Muscle of arm (tissue), 14 donors: ENCODE measurements around the gene ZNF184. TPM values are rescaled to one million over a fixed set of nuclear protein-coding genes. Genes with fewer than 3 reads are reported as not detected.

Experiments
- DNase-seq: peaks from one replicate; pipeline ENCODE4 v3.0.0-alpha.2; 2013
- long read RNA-seq, 11 donors: transcript quantifications; one replicate each; lab custom pipeline, GENCODE V29; 2026
- polyA plus RNA-seq, 12 donors: library from polyadenylated mRNA; unstranded; fragments of 120-200 nt; gene quantifications; one replicate each; pipeline ENCODE4 v1.2.1, GENCODE V29; 2013; ENCODE audit not compliant: insufficient read length in 12 of 12

ZNF184 gene
- polyA plus RNA-seq = 10 to 100 TPM in 9 of 12 donors, 1 to 10 TPM in 2, not detected in 1; 6.0 to 15.7 (median 11.3) TPM
- long read RNA-seq, donor 1, partial matches to known transcripts = 0 of 4 reads
- long read RNA-seq, donor 1, other reads (novel, unspliced or antisense) = 0 of 4 reads
- long read RNA-seq, donor 2 = 0 reads
- long read RNA-seq, donor 3, partial matches to known transcripts = 0 of 1 reads
- long read RNA-seq, donor 3, other reads (novel, unspliced or antisense) = 0 of 1 reads
- long read RNA-seq, donor 4 = 0 reads
- long read RNA-seq, donor 5, partial matches to known transcripts = 0 of 1 reads
- long read RNA-seq, donor 5, other reads (novel, unspliced or antisense) = 0 of 1 reads
- long read RNA-seq, donor 6 = 0 reads
- long read RNA-seq, donor 7, partial matches to known transcripts = 0 of 6 reads
- long read RNA-seq, donor 7, other reads (novel, unspliced or antisense) = 6 of 6 reads
- long read RNA-seq, donor 8, partial matches to known transcripts = 0 of 2 reads
- long read RNA-seq, donor 8, other reads (novel, unspliced or antisense) = 0 of 2 reads
- long read RNA-seq, donor 9 = 0 reads
- long read RNA-seq, donor 10, partial matches to known transcripts = 0 of 3 reads
- long read RNA-seq, donor 10, other reads (novel, unspliced or antisense) = 0 of 3 reads
- long read RNA-seq, donor 11, partial matches to known transcripts = 0 of 1 reads
- long read RNA-seq, donor 11, other reads (novel, unspliced or antisense) = 0 of 1 reads

DNA sequence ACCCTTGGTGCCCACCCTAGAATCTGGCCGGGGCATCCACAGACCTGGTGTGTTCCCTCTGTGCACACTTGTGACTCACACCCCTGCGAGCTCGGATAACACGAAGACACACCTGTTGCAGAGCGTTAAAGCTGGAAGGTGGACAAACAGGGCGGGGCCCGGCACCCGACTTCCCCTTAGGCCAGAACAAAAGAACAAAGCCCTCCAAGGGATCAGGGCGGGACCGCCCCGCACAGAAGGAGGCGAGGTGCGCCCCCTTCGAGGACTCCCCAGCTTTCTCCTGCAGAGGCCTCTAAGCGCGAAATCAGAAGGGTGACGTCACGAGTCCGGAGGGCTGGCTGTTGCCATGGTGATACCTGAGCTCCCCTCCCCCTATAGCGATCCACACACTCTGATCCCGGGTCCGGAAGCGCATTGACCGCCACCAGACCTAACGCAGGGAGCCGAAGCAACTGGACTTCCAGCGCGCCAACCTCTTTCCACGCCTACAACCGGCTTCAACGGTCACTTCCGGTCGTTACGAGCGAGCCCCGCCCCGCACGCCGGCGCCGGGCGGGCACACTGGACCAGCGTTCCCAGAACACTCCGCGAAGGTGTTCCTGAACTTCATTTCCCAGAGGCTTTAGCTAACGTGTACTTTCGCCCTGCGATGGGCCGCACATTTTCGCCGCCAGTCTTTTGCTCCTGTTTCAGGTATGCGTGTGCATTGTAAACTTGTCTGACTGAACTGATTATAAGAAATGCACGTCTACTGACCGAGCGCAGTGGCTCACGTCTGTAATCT, at the start of gene ZNF184:
ZNF184 (minus strand) TSS at position 489 of the 784 bp plus-strand sequence. CDS start 811 bp downstream, outside the sequence.
- DNase-seq = peak; percentile 98

DNA sequence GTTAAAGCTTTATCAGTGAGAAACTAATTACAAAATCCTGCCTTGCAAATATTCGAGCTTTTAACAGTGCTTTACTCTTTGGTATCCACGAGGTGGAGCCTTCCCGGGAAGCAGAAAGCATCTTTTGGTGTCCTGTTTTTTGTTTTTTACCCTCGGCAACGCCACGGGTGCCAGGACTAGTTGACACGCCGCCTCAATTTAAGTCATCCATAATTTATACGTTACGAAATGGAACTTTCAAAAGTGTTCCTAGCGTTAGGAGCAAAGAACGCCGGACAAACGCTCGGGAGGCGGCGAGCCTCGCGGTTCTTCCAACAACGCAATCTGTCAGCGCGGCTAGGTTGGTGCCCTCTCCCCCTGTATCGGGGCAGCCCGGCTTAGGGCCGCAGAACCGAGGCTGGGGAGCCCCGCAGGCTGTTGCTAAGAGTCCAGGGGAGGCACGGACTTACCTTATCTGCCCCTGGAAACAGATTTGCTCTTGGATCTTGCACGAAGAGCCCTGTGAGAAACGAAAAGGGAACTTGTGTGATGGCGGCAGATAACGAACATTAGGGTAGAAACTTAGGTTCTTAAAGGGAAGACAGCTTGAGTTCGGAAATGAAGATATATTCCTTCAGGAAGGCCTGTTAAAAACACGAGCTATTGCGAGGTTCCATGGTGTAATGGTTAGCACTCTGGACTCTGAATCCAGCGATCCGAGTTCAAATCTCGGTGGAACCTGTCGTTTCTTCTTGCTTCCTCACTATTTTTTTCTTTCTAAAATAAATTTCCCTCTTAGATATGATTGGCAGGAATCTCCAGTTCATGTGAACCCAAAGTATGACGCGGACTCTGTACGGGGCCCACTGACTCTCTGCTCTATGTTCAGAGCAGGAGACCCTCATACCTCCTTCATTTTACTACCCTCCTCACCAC, 46.2 kb upstream of the ZNF184 start:
- peak; percentile 91 for DNase-seq

DNA sequence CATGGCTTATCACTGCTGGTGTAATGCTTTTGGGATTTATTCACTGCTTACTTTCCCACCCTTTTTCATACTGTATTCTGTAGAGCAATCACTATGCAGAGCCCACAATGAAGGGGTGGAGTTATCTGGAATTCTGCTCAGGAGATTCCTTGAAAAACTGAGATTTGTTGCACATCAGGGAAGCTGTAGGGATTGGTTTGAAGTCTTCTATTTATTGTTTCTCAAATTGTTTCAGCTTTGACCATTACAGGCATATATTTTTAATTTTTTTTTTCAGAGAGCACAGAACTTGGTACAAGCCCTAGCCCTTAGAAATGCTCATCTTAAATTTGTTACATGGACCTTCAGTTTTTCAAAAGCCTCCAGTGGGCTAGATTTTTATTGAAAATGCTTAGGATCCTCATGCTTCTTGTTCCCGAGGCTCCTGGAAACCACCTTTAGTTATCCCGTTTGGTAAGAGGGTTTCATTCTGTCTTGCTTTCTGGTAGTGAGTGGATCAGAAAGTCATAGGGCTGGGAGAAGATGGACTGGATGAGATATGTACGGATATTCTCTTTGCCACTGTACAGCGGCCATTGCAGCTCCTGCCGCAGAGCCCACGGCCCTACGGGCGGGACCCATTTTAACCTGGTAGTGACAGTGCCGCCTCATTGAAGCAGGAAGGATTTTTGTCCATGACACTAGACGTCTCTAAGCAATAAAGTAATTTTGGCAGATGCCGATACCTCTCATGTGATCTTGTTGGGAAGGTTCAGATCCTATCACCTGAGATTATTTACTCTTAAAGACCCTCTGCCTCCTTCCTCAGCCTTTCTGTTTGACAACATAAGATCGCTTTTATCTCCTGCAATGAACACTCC, 45.3 kb upstream of the ZNF184 start:
- DNase-seq = no peak

DNA sequence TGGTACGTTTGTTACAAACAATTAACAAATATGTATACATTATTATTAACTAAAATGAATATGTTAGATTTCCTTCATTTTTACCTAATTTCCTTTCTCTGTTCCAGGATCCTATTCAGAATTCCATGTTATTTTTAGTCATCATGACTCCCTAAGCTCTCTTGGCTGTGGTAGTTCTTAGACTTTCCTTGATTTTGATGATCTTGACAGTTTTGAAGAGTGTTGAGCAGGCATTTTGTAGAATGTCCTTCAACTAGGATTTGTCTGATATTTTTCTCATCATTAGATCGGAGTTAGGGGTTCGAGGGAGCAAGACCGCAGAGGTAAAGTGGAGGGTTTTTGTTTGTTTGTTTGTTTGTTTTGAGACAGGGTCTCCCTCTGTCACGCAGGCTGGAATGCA, 44.3 kb upstream of the ZNF184 start:
- DNase-seq = no peak

DNA sequence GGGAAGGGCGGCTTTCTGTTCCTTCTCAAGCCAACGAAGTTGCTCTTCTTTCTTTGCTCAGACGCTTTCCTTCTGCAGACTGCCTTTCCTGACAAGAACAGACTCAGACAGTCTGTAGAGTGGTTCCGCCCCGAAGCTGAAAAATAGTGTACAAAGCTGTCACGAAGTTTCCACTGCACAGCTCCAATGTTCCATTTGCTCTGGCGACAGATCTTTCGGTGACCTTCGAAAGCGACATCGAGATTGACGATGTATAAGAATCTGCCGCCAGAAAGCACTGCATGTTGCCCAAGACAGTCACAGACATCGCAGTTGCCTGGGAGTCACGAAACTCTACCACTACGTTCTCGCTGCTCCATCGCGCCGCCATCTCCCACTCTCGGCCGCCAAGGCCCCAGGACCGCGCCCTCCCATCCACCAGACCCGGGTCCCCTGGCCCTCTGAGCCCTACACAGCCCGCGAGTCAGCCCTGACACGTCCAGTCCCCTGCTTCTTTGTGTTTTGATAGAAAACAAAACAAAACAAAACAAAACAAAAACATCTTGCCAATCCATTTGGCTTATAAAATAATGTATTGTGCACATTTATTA, 42.1 kb upstream of the ZNF184 start:
- no peak for DNase-seq

DNA sequence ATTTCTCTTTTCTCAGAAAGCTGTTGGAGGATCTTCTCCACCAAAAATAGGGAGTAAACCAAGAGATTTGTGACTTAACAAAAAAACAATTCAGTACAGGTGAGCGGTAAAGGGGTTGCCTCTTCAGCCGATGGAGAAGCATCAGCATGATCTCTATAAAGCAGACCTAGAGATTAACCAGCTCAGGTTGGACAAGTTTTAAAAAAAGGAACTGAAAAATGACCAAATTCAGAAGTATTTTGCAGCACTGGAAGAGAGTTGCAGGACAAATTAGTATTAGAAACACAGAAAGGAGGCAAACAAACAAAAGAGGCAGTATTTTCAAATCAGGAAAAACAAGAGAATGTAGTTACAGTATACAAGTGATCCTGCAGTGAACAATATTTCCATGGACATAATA, 39.6 kb upstream of the ZNF184 start:
- DNase-seq = no peak

DNA sequence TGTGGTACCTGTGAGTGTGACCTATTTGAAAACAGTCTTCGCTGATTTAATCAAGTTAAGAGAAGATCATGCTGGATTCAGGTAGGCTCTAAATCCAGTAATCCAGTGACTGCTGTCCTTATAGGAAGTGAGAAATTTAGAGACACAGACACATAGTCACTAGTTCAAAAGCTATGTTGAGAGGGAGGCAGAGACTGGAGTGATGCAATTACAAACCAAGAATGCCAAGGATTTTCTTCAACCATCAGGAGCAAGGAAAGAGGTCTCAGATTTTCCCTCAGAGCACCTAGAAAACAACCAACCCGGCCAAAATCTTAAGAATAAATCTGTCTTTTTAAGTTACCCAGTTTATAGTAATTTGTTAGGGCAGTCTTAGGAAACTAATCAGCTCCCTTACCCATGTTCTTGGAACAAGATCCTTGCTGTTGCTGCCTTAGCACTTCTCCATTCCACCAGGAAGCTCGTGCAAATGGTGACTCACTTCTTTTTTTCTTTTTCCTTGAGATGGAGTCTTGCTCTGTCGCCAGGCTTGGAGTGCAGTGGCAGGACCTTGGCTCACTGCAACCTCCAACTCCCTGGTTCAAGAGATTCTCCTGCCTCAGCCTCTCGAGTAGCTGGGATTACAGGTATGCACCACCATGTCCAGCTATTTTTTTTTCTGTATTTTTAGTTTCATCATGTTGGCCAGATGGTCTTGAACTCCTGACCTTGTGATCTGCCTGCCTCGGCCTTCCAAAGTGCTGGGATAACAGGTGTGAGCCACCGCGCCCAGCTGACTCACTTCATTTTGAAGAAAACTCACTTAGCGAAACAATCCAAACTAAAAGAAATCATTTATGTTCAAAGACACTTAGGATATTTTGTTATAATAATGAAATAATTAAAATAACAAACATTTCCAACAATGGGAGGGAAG, 34.4 kb upstream of the ZNF184 start:
- no peak for DNase-seq

DNA sequence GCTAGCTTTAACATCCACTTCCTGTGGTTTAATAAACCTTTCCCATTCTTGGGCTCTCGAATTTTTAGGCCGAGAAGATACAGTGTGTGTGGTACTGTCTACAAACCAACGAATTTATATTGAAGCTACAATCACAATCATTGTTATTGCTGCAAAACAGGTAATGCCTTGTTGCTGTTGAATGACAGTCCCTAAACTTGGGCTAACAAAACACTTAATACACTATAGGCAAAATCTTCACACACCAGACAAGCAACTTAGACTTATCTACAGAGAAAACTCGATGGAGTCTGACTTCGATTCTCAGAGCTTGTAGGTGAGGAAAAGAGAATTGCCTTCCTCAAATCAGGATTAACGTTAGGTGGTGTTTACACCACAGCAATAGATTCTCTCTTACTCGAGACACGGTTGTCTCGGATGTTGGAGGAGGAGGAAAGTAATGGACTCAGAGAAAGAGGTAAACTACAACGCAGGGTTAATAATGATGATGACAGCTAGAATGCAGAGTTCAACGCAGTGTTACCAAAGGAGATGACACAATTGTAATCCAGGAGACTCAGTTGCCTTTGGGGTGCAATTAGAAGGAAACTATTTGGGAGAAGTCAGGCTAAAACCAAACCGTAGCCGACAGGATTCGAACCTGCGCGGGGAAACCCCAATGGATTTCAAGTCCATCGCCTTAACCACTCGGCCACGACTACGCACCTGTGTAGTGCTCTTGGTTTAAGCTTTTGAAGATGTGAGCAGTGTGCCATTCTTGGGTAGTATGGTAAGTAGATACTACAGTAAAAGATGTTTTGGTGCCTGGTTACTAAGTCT, 32.5 kb upstream of the ZNF184 start:
- DNase-seq = no peak

DNA sequence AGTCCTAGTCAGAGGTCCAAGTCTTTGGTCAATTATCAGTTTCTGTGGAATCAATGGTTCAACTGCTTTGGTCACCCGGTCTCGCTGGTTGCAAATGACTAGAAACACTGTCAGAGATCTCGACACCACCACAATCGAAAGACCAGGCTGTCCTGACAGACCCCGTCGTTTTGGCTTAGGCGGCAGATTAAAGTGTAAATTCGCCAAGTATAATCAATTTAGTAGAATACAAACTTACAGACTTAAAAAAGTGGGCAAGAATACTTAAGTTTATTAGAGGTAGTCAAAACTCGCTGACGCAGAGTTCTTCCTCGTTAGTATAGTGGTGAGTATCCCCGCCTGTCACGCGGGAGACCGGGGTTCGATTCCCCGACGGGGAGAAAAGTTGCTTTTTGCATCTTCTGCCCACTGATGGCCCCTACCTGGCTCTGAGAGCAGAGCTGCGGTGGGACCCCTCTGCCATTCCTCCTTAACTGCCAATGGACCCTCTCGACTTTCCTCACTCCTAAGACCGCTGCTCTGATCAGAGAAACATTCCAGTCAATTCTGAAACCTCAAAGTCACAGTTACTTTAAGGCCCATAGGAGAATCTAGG, 30.6 kb upstream of the ZNF184 start:
- DNase-seq = peak; percentile 70

DNA sequence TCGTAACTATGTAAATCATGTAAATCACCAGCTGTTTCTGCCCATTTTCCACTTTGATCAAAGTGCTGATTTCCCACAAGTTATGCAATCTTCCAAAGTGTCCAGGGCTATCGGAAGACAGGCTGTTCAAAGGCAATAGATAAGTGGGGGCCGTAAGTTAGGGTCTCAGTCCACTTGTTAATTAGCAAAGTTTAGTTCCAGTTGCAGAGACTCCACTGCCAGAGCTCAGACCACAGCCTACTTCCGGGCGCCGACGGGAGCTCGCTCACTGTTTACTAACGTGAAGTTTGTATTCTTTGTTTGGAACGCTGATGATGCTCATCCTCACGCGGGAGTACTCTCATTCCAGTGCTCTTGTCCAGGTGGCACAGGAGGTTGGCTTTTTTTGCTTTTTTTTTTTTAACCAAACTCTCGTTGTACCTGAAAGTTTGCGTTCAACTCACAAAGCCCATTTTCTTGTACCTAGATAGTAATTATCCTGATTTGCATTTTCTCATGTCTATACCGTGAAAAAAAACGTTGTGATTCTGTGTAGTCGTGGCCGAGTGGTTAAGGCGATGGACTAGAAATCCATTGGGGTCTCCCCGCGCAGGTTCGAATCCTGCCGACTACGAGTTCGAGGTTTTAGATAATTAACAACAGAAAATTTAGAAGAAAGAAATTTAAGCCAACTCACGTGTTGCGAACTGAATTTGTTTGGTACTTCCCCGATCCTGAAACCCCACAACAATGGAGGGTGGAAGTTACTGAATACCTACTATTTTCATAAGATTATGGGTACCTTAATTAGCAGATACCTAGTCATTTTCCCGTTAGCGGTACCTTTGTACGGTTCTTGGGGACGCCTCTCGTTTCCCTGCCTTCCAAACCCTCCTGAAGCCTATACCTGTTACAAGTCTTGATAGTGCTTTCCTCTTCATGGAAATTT, 29.9 kb upstream of the ZNF184 start:
- DNase-seq = no peak

DNA sequence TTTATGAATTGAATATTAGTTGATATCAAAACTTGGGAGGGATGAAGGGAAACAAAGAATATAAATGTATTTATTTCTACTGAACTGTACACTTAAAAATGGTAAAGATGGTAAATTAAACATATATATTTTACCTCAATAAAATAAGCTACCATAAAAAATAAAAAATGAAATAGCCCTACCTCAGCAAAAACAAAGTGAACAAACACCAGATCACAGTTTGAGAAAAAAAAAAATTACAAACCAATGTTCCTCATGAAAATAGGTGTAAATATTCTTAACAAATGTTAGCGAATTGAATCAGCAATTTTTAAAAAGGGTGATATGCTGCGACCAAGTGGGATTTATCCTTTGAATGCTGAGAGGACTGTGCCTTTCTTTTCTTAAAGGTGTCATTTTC, 28.3 kb upstream of the ZNF184 start:
- no peak for DNase-seq

DNA sequence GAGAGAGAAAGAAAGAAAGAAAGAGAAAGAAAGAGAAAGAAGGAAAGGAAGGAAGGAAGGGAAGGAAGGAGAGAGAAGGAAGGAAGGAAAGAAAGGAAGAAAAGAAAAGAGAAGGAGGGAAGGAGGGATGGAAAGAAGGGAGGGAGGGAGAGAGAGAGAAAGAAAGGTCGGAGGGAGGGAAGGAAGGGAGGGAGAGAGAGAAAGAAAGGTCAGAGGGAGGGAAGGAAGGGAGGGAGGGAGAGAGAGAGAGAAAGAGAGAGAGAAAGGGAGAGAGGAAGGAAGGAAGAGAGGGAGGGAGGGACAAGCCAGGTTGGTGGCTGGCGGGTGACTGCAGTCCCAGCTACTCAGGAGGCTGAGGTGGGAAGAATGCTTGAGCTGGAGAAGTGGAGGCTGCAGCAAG, 27.3 kb upstream of the ZNF184 start:
- no peak for DNase-seq

DNA sequence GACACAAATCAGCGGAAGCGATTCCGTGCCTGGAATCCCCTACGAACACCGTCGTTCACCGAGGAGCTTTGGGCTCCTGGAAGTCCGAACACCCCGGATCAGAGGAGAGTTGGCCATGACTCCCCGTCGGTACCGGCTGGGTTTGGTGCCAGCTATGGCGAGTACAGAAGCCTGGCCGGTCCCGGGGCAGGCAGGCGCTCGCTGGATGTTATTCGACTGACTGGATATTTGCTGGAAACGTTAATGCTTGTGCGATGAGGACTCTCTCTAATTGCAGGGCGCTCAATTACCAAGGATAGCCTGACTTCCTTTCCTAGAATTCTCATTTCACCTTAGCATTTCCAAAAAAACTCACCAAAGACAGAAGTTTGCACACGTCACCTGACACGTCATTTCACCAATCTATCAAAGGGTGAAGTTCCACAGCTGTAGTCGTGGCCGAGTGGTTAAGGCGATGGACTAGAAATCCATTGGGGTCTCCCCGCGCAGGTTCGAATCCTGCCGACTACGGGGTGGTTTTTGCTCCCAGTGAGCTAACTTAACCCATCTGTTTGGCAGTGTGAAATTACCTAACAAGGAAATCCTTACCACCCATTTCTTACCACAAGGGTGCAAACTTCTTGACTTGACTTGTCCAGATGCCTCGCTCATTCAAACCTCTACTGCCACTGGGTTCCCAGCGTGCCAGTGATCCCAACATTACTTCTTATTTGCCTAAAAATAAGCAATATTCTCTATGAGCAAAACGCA, 22.7 kb upstream of the ZNF184 start:
- DNase-seq = no peak

DNA sequence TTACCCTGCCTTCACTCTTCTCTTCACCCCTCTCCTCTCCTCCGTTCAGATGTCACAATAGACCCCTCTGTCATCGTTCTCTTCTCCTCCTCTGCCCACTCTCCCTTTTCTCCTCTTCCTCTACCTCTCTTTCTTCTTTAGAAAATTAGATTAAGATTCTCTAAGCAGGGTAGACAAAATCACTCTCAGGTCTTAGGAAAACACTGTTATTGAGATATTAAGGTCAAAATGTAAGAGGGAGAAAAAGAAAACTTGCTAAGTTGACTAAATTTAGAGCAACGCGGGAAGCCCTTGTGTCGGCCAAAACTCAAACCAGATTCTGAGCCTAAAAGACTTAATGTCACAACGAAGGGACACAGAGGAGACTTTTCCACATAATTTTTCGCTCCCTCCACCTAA, 22.1 kb upstream of the ZNF184 start:
- no peak for DNase-seq

DNA sequence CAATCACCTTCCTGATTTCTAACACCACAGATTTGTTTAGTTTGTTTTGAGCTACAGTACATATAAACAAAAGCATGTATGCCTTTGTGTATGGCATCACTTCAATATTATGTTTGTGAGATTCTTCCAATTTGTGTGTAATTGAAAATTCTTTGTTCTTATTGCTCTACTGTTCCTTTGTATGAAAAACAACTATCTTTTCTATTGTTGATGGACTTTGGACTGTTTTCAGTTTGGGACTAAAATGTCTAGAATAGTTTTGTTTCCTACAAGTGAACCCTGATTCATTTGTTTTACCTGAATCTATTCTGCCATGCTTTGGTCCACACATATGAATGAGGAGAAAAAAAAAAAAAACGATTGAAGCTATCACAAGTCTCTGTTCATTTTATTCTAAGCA, 21.2 kb upstream of the ZNF184 start:
- DNase-seq = no peak
